Measurements from ENCODE around the gene C1QTNF8.

The C1QTNF8 gene

GRCh38 chr16:1096169-1097082 is at the start of gene C1QTNF8:
Gene C1QTNF8, minus strand, starts transcription at chr16:1096244. Its CDS starts 1,322 bp downstream, at chr16:1094922.
- no peak for DNase-seq (ENCODE audit: low read depth in 2 of 2)

- no peak for DNase-seq (ENCODE audit: low read depth in 2 of 2)
Observed at GRCh38 chr16:1145383-1146100, 49.5 kb upstream of the C1QTNF8 start.

- no peak for DNase-seq (ENCODE audit: low read depth in 2 of 2)
Observed at GRCh38 chr16:1144476-1145382, 48.7 kb upstream of the C1QTNF8 start.

- DNase-seq (ENCODE audit: low read depth in 2 of 2), result no peak
Observed at GRCh38 chr16:1143761-1144450, 47.9 kb upstream of the C1QTNF8 start.

- no peak for DNase-seq (ENCODE audit: low read depth in 2 of 2)
Observed at GRCh38 chr16:1142911-1143310, 46.9 kb upstream of the C1QTNF8 start.

- no peak for DNase-seq (ENCODE audit: low read depth in 2 of 2)
Observed at GRCh38 chr16:1141716-1142115, 45.7 kb upstream of the C1QTNF8 start.

GRCh38 chr16:1141191-1141590 is 45.1 kb upstream of the C1QTNF8 start:
- DNase-seq (ENCODE audit: low read depth in 2 of 2), result no peak

- DNase-seq (ENCODE audit: low read depth in 2 of 2), result no peak
Observed at GRCh38 chr16:1140582-1141162, 44.6 kb upstream of the C1QTNF8 start.

- DNase-seq (ENCODE audit: low read depth in 2 of 2), result no peak
Observed at GRCh38 chr16:1137604-1138003, 41.6 kb upstream of the C1QTNF8 start.

- no peak for DNase-seq (ENCODE audit: low read depth in 2 of 2)
Observed at GRCh38 chr16:1135459-1135825, 39.4 kb upstream of the C1QTNF8 start.

- no peak for DNase-seq (ENCODE audit: low read depth in 2 of 2)
Observed at GRCh38 chr16:1134776-1135458, 38.9 kb upstream of the C1QTNF8 start.

- no peak for DNase-seq (ENCODE audit: low read depth in 2 of 2)
Observed at GRCh38 chr16:1133810-1134520, 37.9 kb upstream of the C1QTNF8 start.

GRCh38 chr16:1133271-1133670 is 37.2 kb upstream of the C1QTNF8 start:
- no peak for DNase-seq (ENCODE audit: low read depth in 2 of 2)

GRCh38 chr16:1132431-1132830 is 36.4 kb upstream of the C1QTNF8 start:
- no peak for DNase-seq (ENCODE audit: low read depth in 2 of 2)

GRCh38 chr16:1131378-1131994 is 35.4 kb upstream of the C1QTNF8 start:
- no peak for DNase-seq (ENCODE audit: low read depth in 2 of 2)

GRCh38 chr16:1130382-1130781 is 34.3 kb upstream of the C1QTNF8 start:
- DNase-seq (ENCODE audit: low read depth in 2 of 2), result no peak

- DNase-seq (ENCODE audit: low read depth in 2 of 2), result no peak
Observed at GRCh38 chr16:1129106-1129960, 33.3 kb upstream of the C1QTNF8 start.

GRCh38 chr16:1127971-1128715 is 32.1 kb upstream of the C1QTNF8 start:
- DNase-seq (ENCODE audit: low read depth in 2 of 2), result no peak

All from activated CD4-positive, alpha-beta T cell treated with anti-CD3 and anti-CD28 coated beads for 24 hours (primary cell).